WERI-Rb-1 (cell line): ENCODE results near the gene UBE2N.
"Not testable (repeated sequence)": the region's sequence is repeated elsewhere in the genome, so short reads cannot be mapped to it uniquely, and the experiment has no call there.

ENCODE experiments used
- DNase-seq: peaks from one replicate; pipeline ENCODE4 v3.0.0-alpha.2; 2020
- H3K27ac ChIP-seq: fragments of 250-450 bp; sonication (Bioruptor Pico); 2 replicates; pipeline ENCODE4 v1.5.1; 2020; ENCODE audit warnings: mild to moderate bottlenecking, moderate library complexity
- H3K27me3 ChIP-seq: fragments of 250-450 bp; sonication (Bioruptor Pico); 2 replicates; pipeline ENCODE4 v1.5.1; 2021; ENCODE audit warnings: mild to moderate bottlenecking, low read depth, moderate library complexity; ENCODE audit not compliant: insufficient read depth, severe bottlenecking
- H3K36me3 ChIP-seq: fragments of 250-450 bp; sonication (Bioruptor Pico); 2 replicates; pipeline ENCODE4 v1.5.1; 2020; ENCODE audit warnings: mild to moderate bottlenecking, moderate library complexity
- H3K4me3 ChIP-seq: 2 replicates; pipeline ENCODE4 v1.5.1; 2011; ENCODE audit warnings: low read depth, mild to moderate bottlenecking, control low read depth, low read length
- H3K9me3 ChIP-seq: fragments of 250-450 bp; sonication (Bioruptor Pico); 2 replicates; pipeline ENCODE4 v1.5.1; 2021; ENCODE audit warnings: mild to moderate bottlenecking, moderate library complexity; ENCODE audit not compliant: severe bottlenecking
- CTCF ChIP-seq: IDR thresholded peaks from 2 replicates; pipeline ENCODE4 v1.5.1; 2011; ENCODE audit warnings: low read depth, mild to moderate bottlenecking, control low read depth, inconsistent platforms, low read length

UBE2N gene

GRCh38 chr12:93404961-93405849 is 36.5 kb downstream of the UBE2N start:
- no peak for DNase-seq
- H3K27ac ChIP-seq: no peak overlapping the region
- no peak for TF ChIP-seq CTCF
- H3K4me3 ChIP-seq: no peak overlapping the region
- no peaks in the 10 kb centered on the region for H3K27me3 ChIP-seq
- peaks cover 23% of the 10 kb centered on the region for H3K36me3 ChIP-seq
- H3K9me3 ChIP-seq: no peaks in the 10 kb centered on the region

DNA sequence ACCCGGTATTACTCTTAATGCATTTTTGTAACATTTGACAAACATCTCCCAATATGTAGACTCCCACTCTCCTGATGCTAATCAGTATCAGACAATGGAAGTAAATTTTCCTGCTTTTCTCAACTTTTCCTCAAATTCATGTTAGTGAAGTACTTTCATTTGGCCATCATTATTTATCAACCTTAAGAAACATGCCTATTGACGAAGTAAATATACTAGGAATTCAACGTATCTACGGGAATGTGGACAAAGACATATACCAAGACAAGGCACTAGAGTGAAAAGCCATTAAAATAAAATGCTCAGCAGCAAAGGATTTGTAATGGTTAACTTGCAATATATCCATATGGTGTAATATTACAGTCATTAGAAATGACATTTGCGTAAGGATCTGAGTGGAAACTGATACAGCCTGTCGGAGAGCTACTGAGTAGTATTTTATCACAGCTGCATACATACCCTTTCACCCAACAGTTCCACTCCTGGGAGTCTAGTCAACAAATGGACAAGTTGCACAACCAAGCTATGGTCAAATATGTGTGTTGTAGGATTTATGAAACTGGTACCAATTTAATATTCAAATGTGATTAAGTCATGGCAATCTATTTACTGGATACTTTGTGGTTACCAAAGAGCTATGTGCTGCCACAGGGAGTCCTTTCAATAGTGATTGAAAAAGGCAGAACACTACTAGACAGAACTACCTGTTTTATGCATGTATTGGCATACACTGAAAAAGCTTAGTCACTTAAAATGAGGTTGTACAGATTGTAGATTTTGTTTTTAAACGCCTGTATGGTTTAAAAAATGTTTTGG is 37.6 kb downstream of the UBE2N start:
- no peak for DNase-seq
- TF ChIP-seq CTCF: no peak
- H3K36me3 ChIP-seq: peaks cover 19% of the 10 kb centered on the region
- H3K4me3 ChIP-seq: no peak overlapping the region
- H3K27ac ChIP-seq: no peak overlapping the region
- no peaks in the 10 kb centered on the region for H3K27me3 ChIP-seq
- no peaks in the 10 kb centered on the region for H3K9me3 ChIP-seq

GRCh38 chr12:93402333-93403311 is 39.1 kb downstream of the UBE2N start:
- Histone ChIP-seq H3K36me3 (peaks cover 21% of the 10 kb centered on the region), H3K27me3 (no peaks in the 10 kb centered on the region)

DNA sequence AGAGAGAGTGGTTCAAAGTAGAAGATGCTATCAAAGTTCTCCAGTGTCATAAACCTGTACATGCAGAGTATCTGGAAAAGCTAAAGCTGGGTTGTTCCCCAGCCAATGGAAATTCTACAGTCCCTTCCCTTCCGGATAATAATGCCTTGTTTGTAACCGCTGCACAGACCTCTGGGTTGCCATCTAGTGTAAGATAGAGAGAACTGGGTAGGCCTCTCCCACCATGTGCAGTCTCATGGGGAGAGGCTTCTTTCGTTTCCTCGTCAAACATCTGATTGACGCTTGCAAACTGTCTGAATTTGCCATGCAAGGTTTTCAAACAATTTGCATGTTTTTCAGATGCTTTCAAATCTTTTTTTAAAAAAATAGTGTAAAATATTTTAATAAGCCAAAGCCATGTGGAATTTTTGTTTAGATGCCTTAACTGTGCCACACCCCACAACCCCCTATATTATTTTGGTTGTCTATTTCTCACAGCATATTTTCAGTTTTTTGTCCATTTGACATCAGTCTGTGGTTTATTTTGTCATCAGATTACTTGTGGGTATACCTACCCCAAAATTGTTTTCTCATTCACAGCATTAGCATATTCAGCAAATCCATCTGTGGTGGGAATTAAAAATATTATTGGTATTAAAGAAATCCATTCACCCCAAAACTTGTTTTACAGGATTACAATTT is 42.4 kb downstream of the UBE2N start:
- H3K4me3 ChIP-seq, H3K9me3 ChIP-seq, H3K27ac ChIP-seq, H3K27me3 ChIP-seq, DNase-seq: not testable (repeated sequence)
- H3K36me3 ChIP-seq: peaks cover 43% of the 10 kb centered on the region

More at GRCh38 chr12:93402333-93403311, 39.1 kb downstream of the UBE2N start:
- TF ChIP-seq CTCF: no peak
- DNase-seq: no peak
- no peaks in the 10 kb centered on the region for H3K9me3 ChIP-seq
- no peak overlapping the region for H3K27ac ChIP-seq
- no peak overlapping the region for H3K4me3 ChIP-seq

- TF ChIP-seq CTCF: no peak
- Histone ChIP-seq H3K4me3 (no peak overlapping the region), H3K36me3 (peaks cover 43% of the 10 kb centered on the region), H3K27me3 (no peaks in the 10 kb centered on the region), H3K27ac (no peak overlapping the region), H3K9me3 (no peaks in the 10 kb centered on the region)
- no peak for DNase-seq
These were observed 44.3 kb downstream of the UBE2N start for GRCh38 chr12:93397412-93397811.
